B cell (primary cell): ENCODE results near the gene TRPC4AP.

Experiments used
- EZH2 ChIP-seq: IDR thresholded peaks from 2 replicates; pipeline ENCODE4 v1.6.1; 2012; ENCODE audit warnings: borderline replicate concordance, low read depth, mild to moderate bottlenecking, moderate library complexity, low read length; ENCODE audit not compliant: insufficient read depth, poor library complexity, severe bottlenecking
- TF ChIP-seq, protein P1 (sequence below): fragments of 200-600 bp; IDR thresholded peaks from one replicate; pipeline ENCODE4 v1.8.0; 2022; ENCODE audit warnings: antibody characterized with exemption, mild to moderate bottlenecking

DNA sequence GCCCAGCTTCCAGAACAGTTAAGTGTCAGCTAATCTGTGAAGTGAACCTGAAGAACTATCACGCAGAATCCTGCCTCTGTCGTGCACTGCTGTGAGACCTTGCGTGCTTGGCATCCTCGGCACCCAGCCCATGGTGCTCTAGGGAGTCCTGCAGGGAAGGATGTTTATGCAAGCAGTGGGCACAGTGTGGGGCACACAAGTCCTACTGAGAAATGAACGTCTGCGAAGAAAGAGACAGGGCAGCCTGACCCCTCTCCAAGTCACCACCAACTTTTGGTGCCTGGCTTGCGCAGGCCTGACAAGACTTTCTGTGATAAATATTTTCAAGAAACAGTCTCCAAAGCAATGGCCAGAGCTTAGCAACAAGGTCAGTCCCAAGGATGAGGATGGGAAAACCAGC lies 69.0 kb downstream of the TRPC4AP start:
- TF ChIP-seq, protein P1, sequence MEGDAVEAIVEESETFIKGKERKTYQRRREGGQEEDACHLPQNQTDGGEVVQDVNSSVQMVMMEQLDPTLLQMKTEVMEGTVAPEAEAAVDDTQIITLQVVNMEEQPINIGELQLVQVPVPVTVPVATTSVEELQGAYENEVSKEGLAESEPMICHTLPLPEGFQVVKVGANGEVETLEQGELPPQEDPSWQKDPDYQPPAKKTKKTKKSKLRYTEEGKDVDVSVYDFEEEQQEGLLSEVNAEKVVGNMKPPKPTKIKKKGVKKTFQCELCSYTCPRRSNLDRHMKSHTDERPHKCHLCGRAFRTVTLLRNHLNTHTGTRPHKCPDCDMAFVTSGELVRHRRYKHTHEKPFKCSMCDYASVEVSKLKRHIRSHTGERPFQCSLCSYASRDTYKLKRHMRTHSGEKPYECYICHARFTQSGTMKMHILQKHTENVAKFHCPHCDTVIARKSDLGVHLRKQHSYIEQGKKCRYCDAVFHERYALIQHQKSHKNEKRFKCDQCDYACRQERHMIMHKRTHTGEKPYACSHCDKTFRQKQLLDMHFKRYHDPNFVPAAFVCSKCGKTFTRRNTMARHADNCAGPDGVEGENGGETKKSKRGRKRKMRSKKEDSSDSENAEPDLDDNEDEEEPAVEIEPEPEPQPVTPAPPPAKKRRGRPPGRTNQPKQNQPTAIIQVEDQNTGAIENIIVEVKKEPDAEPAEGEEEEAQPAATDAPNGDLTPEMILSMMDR, result no peak
- no peak for TF ChIP-seq EZH2
